ENCODE measurements around the gene KLHL26.

- no peak for TF ChIP-seq ZFYVE20 (CRISPR knock-in tag; IDR thresholded peaks at IDR 0.05; ENCODE audit: borderline replicate concordance, low read depth)
- TF ChIP-seq CBX2 (IDR thresholded peaks at IDR 0.05; ENCODE audit: low read depth, low read length): no peak
- TF ChIP-seq CBX2 (CRISPR knock-in tag; IDR thresholded peaks at IDR 0.05; ENCODE audit: low read depth): no peak
- no peak for TF ChIP-seq RAD21 (CRISPR knock-in tag; IDR thresholded peaks at IDR 0.05)
- no peak for TF ChIP-seq YY1 (IDR thresholded peaks at IDR 0.05; ENCODE audit: insufficient read depth, insufficient replicate concordance, low read depth, low read length)
- no peak for TF ChIP-seq EZH2 (conservative IDR thresholded peaks at IDR 0.05; ENCODE audit: low read depth, low read length)
- no peak for TF ChIP-seq FOSL2 (CRISPR knock-in tag; IDR thresholded peaks at IDR 0.05)
- TF ChIP-seq TCF7L2 (IDR thresholded peaks at IDR 0.05; ENCODE audit: low read depth, low read length): no peak
- TF ChIP-seq TARDBP (CRISPR knock-in tag; IDR thresholded peaks at IDR 0.05): no peak
Observed at GRCh38 chr19:18647807-18648206, 11.0 kb downstream of the KLHL26 start.
